A673 (cell line): ENCODE measurements around the gene MAGEB4. TPM values are rescaled to one million over a fixed set of nuclear protein-coding genes. Genes with fewer than 3 reads are reported as not detected.

Experiments
- BruUV-seq: library from RNA; stranded (reverse); fragments of 400-500 nt; replicated peaks from 2 replicates; lab custom pipeline; 2021; lab: Mats Ljungman, UMichigan
- CTCF ChIA-PET: fragments of 300-600 bp; sonication (Branson Sonifier 250); formaldehyde crosslinking; loops from one replicate; lab custom pipeline; 2022; ENCODE audit warnings: antibody characterized with exemption; lab: Charles Lee
- POLR2A ChIA-PET: fragments of 300-600 bp; sonication (Branson Sonifier 250); formaldehyde crosslinking; loops from one replicate; lab custom pipeline; 2022; ENCODE audit warnings: antibody characterized with exemption; ENCODE audit not compliant: low non-redundant PET; lab: Charles Lee
- DNase-seq: peaks from one replicate; pipeline ENCODE4 v3.0.0-alpha.2; 2015; ENCODE audit warnings: low spot score
- H3K27ac ChIP-seq: fragments of 200-600 bp; sonication (generic); 2 replicates; pipeline ENCODE4 v1.5.1; 2016; ENCODE audit warnings: mixed run types, low read depth, mild to moderate bottlenecking, mixed read lengths, antibody characterized with exemption, low read length; ENCODE audit not compliant: poor library complexity, severe bottlenecking
- H3K27me3 ChIP-seq: fragments of 200-600 bp; sonication (generic); replicated peaks from 2 replicates; pipeline ENCODE4 v1.6.1; 2017; ENCODE audit warnings: mixed run types, low read depth, mild to moderate bottlenecking, mixed read lengths, antibody characterized with exemption, low read length; ENCODE audit not compliant: insufficient read depth, poor library complexity
- H3K36me3 ChIP-seq: fragments of 200-600 bp; sonication (generic); 2 replicates; pipeline ENCODE4 v1.6.1; 2016; ENCODE audit warnings: mixed run types, mild to moderate bottlenecking, mixed read lengths, antibody characterized with exemption, low read length; ENCODE audit not compliant: insufficient read depth, poor library complexity, severe bottlenecking
- H3K4me1 ChIP-seq: fragments of 200-600 bp; sonication (generic); 2 replicates; pipeline ENCODE4 v1.6.1; 2017; ENCODE audit warnings: mixed run types, mild to moderate bottlenecking, mixed read lengths, antibody characterized with exemption, low read length; ENCODE audit not compliant: insufficient read depth, poor library complexity, severe bottlenecking
- H3K4me3 ChIP-seq: fragments of 200-600 bp; sonication (generic); 2 replicates; pipeline ENCODE4 v1.5.1; 2016; ENCODE audit warnings: low read depth, mixed run types, mild to moderate bottlenecking, mixed read lengths, low read length; ENCODE audit not compliant: poor library complexity, severe bottlenecking
- H3K9me3 ChIP-seq: fragments of 200-600 bp; sonication (generic); 2 replicates; pipeline ENCODE4 v1.6.1; 2016; ENCODE audit warnings: mixed run types, low read depth, mild to moderate bottlenecking, mixed read lengths, antibody characterized with exemption, low read length; ENCODE audit not compliant: poor library complexity, severe bottlenecking
- CTCF ChIP-seq: fragments of 300-800, 200-600 bp; sonication (generic); conservative IDR thresholded peaks from 2 replicates; pipeline ENCODE4 v1.5.1; 2017; ENCODE audit warnings: low read depth, mild to moderate bottlenecking, antibody characterized with exemption, low read length, moderate library complexity, mixed read lengths
- EZH2 ChIP-seq: fragments of 200-600 bp; sonication (generic); IDR thresholded peaks from 2 replicates; pipeline ENCODE4 v1.6.1; 2017; ENCODE audit warnings: borderline replicate concordance, low read depth, mild to moderate bottlenecking, mixed read lengths, antibody characterized with exemption, low read length; ENCODE audit not compliant: poor library complexity, severe bottlenecking
- intact Hi-C: fragments of 100-400 bp; cut with micrococcal nuclease; formaldehyde crosslinking; loops from one replicate; pipeline ENCODE4 v1.10.0; 2022; ENCODE audit not compliant: unreplicated experiment
- total RNA-seq: library from RNA; stranded (reverse); gene quantifications from 2 replicates; pipeline ENCODE4 v1.2.3, GENCODE V29; 2021

The MAGEB4 gene
- total RNA-seq, 1 experiment from 2014 or later, result not detected

- POLR2A ChIA-PET, result no interaction called here
- no peak overlapping the region for H3K27ac ChIP-seq
- BruUV-seq, result no TSS peak
Observed at GRCh38 chrX:30253257-30253656, 11.5 kb downstream of the MAGEB4 start.

GRCh38 chrX:30259927-30260326 lies 18.1 kb downstream of the MAGEB4 start:
- CTCF ChIA-PET, result no interaction called here
- TF ChIP-seq EZH2 (no peak), CTCF (no peak)
- POLR2A ChIA-PET, result no interaction called here
- no peaks in the 10 kb centered on the region for H3K27me3 ChIP-seq
- no peak for DNase-seq
- H3K36me3 ChIP-seq, result no peaks in the 10 kb centered on the region
- H3K4me3 ChIP-seq, result no peak overlapping the region
- no peaks in the 10 kb centered on the region for H3K4me1 ChIP-seq
- no peaks in the 10 kb centered on the region for H3K9me3 ChIP-seq
- H3K27ac ChIP-seq, result no peak overlapping the region
- intact Hi-C loops, result no loop called here
- no TSS peak for BruUV-seq

More at GRCh38 chrX:30253257-30253656, 11.5 kb downstream of the MAGEB4 start:
- TF ChIP-seq EZH2, result no peak
- TF ChIP-seq CTCF, result no peak
- Histone ChIP-seq H3K9me3 (no peaks in the 10 kb centered on the region), H3K36me3 (no peaks in the 10 kb centered on the region), H3K27me3 (no peaks in the 10 kb centered on the region), H3K4me1 (no peaks in the 10 kb centered on the region), H3K4me3 (no peak overlapping the region)
- intact Hi-C loops, result no loop called here
- DNase-seq, result no peak
- CTCF ChIA-PET, result no interaction called here

- TF ChIP-seq CTCF, result no peak
- TF ChIP-seq EZH2, result no peak
- Histone ChIP-seq H3K27me3 (no peaks in the 10 kb centered on the region), H3K4me3 (no peak overlapping the region), H3K9me3 (no peaks in the 10 kb centered on the region), H3K36me3 (no peaks in the 10 kb centered on the region), H3K4me1 (no peaks in the 10 kb centered on the region), H3K27ac (no peak overlapping the region)
- POLR2A ChIA-PET, result no interaction called here
- intact Hi-C loops, result no loop called here
- no peak for DNase-seq
- CTCF ChIA-PET, result no interaction called here
- BruUV-seq, result no TSS peak
Observed at GRCh38 chrX:30261012-30261411, 19.2 kb downstream of the MAGEB4 start.
